ENCODE measurements around the gene XPA.

Gene XPA

GRCh38 chr9:97647996-97648395 lies 49.1 kb downstream of the XPA start:
- no peak for DNase-seq

- no peak for DNase-seq
These were observed 51.4 kb downstream of the XPA start for GRCh38 chr9:97645720-97646119.

- DNase-seq = no peak
These were observed 56.8 kb downstream of the XPA start for GRCh38 chr9:97640325-97640724.

- no peak for DNase-seq
These were observed 58.5 kb downstream of the XPA start for GRCh38 chr9:97638666-97639065.

GRCh38 chr9:97636903-97637302 lies 60.2 kb downstream of the XPA start:
- DNase-seq = no peak

- DNase-seq = no peak
These were observed 62.1 kb downstream of the XPA start for GRCh38 chr9:97635026-97635425.

GRCh38 chr9:97633859-97634490 lies 63.2 kb downstream of the XPA start:
- DNase-seq = no peak

GRCh38 chr9:97632985-97633858 lies 63.9 kb downstream of the XPA start, which contains the start of the genes NCBP1 and TSTD2:
Gene NCBP1 (plus strand): TSS chr9:97633821. CDS start chr9:97633882, 61 bp downstream.
Gene TSTD2 (minus strand): TSS chr9:97633368. CDS start chr9:97627562, 5,806 bp downstream.
- peak; percentile 96 to 97 for DNase-seq

GRCh38 chr9:97632248-97632984 lies 64.7 kb downstream of the XPA start:
- DNase-seq = no peak

GRCh38 chr9:97630591-97630990 lies 66.5 kb downstream of the XPA start:
- DNase-seq = no peak

GRCh38 chr9:97629156-97629555 lies 68.0 kb downstream of the XPA start:
- no peak for DNase-seq

- DNase-seq = no peak
These were observed 68.5 kb downstream of the XPA start for GRCh38 chr9:97628668-97629067.

GRCh38 chr9:97627624-97628023 lies 69.5 kb downstream of the XPA start:
- no peak for DNase-seq

- DNase-seq = no peak
These were observed 71.5 kb downstream of the XPA start for GRCh38 chr9:97625620-97626019.

Measured in NCI-H1930 (cell line).